GM18951 (cell line): ENCODE data around the gene ENPEP.
"Not testable (repeated sequence)": the region's sequence is repeated elsewhere in the genome, so short reads cannot be mapped to it uniquely, and the experiment has no call there.

ENCODE experiments used
- POLR2A ChIP-seq: IDR thresholded peaks from 4 replicates; pipeline ENCODE4 v1.6.1; 2011; ENCODE audit warnings: mild to moderate bottlenecking; ENCODE audit not compliant: insufficient read length, insufficient read depth; ENCODE audit errors: extremely low read depth
- in situ Hi-C: fragments of 300-500 bp; cut with MboI; formaldehyde crosslinking; loops from one replicate; pipeline ENCODE4 v1.12.0; 2022; ENCODE audit warnings: low sequenced_read_pairs, mixed read lengths, inconsistent platforms; ENCODE audit not compliant: unreplicated experiment

The ENPEP gene

DNA sequence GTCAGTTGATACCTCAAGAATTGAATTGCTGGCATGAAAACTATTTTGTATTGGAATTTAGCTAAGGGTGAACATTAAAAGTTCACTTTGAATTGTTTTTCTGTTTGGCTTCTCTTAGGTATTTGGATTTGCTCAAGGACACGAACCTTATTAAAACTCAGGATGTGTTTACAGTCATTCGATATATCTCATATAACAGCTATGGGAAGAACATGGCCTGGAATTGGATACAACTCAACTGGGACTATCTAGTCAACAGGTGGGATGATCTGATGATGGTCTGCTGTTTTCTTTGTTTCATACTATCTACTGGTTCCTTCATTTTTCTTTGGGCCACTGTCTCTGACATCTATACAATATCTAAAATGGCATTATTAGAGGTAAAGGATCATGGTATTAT lies 77.2 kb downstream of the ENPEP start:
- no peak for TF ChIP-seq POLR2A
- in situ Hi-C loops, result no loop called here

DNA sequence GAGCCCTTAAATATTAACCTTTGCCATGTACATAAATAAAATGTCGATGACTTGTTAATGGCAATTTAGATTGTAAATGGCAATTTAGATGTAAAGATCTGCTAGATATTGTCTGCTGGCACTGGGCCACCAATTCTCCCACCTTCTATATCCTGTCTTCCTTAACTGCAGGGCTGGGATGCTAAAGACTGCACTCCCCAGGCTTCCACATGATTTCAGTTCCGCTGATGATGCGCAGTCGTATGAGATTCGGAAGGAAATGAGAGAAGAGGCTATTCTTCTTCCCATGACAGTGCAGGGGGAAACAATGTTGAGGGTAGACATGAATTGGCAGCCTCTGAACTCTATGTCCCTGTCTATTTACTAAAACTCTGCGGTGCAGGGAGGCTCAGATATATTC lies 91.3 kb downstream of the ENPEP start:
- in situ Hi-C loops, result no loop called here
- TF ChIP-seq POLR2A, result no peak

DNA sequence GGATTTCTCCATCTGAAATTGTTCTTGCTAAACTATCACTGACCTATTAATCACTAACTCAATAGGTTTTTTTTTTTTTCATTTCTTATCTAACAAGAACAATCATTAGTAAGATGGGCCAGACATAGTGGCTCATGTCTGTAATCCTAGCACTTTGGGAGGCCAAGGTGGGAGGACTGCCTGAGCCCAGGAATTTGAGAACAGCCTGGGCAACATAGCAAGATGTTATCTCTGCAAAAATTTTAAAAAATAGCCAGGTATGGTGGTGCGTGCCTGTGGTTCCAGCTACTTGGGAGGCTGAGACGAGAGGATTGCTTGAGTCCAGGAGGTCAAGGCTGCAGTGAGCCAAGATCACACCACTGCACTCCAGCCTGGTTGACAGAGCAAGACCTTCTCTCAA lies 100.7 kb downstream of the ENPEP start:
- in situ Hi-C loops, result not testable (repeated sequence)

GRCh38 chr4:110586131-110586850 lies 110.3 kb downstream of the ENPEP start:
- no peak for TF ChIP-seq POLR2A
- in situ Hi-C loops, result no loop called here

- in situ Hi-C loops, result no loop called here
- TF ChIP-seq POLR2A, result no peak
Measured at GRCh38 chr4:110587666-110588285, 111.8 kb downstream of the ENPEP start.

DNA sequence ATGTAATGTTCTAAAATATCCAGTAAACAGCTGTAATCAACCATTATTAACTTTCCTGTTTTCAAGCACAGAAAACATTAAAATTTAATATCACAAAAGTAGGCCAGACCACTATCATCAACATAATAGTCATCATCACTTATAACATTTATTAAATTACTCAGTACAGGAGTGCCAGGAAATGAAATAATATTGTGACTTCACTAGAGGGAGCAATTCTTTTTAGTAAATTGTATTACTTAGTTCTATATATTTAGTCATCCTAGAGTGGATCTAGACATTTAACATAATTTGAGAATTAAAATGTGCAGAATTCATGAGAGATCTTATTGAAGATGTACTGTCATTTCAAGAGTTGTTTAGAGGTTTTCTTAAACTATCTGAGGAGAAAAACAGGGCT lies 113.3 kb downstream of the ENPEP start:
- in situ Hi-C loops, result no loop called here

GRCh38 chr4:110595583-110595982 lies 119.6 kb downstream of the ENPEP start:
- TF ChIP-seq POLR2A, result no peak
- in situ Hi-C loops, result no loop called here

More for the DNA sequence above, 113.3 kb downstream of the ENPEP start:
- no peak for TF ChIP-seq POLR2A

DNA sequence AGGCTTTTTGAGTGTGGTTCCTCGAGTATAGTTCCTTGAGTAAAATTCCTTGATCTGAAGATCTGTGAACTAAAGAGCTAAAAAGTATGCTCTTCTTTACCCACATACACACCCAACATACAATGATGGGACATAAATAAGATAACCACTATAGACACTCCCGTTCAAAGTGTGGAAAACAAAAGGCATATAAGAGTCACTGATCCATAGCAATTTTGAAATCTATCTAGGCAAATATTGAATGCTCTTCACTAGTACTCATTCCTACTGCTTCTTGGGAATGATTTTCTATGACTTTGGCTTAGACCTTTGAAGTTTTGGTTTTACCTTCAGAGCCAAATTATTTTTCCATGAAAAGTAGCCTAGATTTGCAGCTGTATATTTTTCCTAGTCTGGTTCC lies 120.5 kb downstream of the ENPEP start:
- TF ChIP-seq POLR2A, result no peak
- in situ Hi-C loops, result no loop called here

DNA sequence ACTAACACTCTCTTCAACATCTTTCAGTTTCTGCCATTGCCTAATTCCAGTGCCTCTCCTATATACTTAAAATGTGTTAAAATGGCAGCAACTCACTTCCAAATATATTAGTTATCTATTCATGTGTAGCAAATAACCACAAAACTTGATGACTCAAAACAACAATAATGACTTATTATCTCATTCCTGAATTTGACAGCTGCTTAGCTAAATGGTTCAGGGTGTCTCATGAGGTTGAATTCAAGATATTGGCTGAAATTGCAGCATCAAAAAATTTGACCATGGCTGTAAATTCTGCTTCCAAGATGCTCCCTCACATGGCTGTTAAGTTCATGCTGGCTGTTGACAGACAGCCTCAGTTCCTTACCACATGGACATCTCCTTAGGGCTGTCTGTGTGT lies 121.6 kb downstream of the ENPEP start:
- in situ Hi-C loops, result no loop called here
- TF ChIP-seq POLR2A, result no peak

GRCh38 chr4:110602061-110602460 lies 126.1 kb downstream of the ENPEP start:
- no peak for TF ChIP-seq POLR2A

DNA sequence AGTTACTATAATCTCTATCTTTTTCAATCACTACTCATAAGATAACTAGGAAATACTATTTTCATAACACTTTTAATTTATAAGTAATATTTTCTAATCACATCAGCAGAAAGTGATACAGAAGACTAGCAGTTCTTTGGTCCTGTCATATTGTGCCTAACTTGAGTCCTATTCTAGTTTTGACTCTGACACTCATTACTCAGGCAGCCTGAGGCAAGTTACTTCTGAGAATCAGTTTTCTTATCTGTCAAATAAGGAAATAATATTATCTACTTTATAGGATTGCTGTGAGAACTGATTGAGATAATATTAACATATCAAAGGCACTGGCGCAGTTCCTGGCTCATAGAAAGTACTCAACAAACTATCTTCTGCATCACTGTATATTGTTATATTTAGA lies 129.1 kb downstream of the ENPEP start:
- TF ChIP-seq POLR2A, result no peak
- in situ Hi-C loops, result no loop called here

More at GRCh38 chr4:110602061-110602460, 126.1 kb downstream of the ENPEP start:
- in situ Hi-C loops, result no loop called here

GRCh38 chr4:110609044-110609750 lies 133.2 kb downstream of the ENPEP start:
- TF ChIP-seq POLR2A, result no peak

GRCh38 chr4:110610620-110610939 lies 134.6 kb downstream of the ENPEP start:
- TF ChIP-seq POLR2A, result no peak
- in situ Hi-C loops, result no loop called here

More at GRCh38 chr4:110609044-110609750, 133.2 kb downstream of the ENPEP start:
- in situ Hi-C loops, result no loop called here
